HG03571 (cell line): Measurements from ENCODE around the gene ATG2B.

Experiments used
- ATAC-seq: cut with Tn5 transposase; IDR thresholded peaks from one replicate; pipeline ENCODE4 v1.9.1; 2021; ENCODE audit not compliant: unreplicated experiment

The ATG2B gene

DNA sequence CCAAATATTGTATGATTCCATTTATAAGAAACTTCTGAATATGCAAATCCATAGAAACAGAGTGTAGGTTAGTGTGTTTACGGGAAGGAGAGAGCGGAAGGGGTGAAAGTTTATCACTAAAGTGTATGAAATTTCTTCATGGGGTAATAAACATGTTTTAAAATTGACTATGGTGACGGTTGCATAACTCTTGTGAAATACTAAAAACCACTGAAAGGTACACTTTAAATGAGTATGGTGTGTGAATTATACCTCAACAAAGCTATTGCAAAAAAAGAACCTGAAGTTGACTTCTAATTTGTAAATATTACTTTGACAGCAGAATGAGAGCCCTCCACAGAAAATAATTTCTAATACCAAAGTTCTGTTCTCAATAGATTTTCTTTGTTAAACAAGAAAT lies 47.1 kb downstream of the ATG2B start:
- no peak for ATAC-seq

DNA sequence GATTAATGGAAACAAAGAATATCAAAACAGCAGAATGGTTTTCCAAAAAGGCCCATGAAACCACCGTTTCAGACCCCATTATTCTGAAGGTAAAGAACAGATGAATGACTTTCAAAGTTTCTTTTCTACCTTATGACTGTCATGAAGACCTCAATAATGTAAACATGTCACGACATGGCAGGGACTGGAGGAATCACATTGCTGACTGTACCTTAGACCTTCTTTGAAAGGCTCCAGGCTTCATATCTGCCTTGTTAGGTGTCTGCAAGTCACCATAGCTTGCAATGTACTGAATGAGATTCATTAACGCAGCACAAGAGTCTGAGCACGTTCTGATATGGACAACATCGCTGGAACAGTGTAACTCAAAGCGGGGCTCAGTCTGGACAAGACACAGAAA lies 52.2 kb downstream of the ATG2B start:
- no peak for ATAC-seq

DNA sequence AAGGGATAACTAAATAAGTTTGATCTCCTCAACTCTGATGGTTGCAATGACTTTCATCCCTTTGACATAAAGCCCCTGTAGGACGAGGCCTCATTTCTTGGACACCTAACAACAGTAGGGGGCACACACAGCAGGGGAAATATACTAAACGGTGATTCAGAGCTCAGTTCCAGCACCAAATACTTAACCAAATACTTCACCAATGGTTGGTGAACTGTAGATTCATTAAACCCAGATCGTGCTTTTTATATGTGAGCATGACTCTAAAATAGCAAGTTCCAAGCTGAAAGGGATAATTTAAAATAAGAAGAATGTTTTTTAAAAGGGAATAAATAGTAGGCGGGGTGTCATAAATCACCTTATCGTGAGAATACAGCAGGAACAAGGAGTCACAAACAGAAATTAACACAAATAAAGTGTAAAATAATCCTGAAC lies 53.2 kb downstream of the ATG2B start:
- no peak for ATAC-seq

DNA sequence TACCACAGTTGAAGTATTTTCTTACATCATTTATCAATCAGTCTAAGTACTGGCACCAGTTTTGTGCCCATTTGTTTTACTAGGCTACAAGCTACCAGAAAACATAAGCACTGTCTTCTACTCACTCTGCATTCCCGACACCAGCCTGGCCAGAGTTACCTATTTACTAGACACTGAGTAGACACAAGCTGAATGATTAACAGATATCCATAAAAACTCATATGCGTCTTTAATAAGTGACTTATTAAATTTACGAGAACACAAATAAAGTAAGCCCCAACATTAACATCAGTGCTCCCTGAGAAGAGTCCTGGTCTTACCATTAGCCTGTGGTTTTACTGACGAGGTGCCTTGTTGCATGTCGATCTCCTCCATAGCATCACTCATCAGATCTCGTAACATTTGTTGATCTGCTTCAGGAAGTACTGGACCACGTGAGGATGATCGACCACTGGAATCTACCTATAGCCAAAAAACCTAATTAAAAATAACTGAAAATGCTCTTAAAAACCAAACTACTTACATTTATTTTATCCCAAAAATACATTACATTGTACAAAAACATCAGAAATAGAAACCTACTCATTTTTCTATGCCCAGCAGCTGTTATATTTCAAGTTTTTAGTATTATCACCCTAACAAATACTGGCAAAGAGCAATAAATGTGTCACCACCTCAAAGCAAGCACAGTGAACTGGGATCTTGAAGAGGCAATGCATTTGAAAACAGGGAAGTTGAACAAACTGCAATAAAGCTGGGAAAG lies 53.8 kb downstream of the ATG2B start:
- ATAC-seq, result no peak

DNA sequence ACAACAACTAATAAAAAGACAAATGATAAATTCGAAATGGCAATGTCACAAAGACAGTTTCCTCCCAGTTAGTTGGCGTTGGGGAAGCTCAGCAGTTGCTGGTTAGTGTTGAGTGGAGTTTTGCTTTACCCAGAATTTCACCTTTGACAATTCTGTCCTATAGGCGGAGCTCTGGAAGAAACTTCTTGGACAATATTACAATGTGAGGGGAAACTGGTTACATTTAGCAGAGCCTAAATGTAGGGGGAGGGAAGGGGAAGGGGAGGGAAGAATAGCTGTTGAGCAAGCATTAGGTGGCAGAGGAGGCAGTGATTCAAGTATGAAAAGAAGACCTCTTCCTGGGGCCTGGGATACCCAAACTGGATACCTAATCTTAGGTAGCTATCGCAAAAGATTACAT lies 55.7 kb downstream of the ATG2B start:
- ATAC-seq, result no peak

DNA sequence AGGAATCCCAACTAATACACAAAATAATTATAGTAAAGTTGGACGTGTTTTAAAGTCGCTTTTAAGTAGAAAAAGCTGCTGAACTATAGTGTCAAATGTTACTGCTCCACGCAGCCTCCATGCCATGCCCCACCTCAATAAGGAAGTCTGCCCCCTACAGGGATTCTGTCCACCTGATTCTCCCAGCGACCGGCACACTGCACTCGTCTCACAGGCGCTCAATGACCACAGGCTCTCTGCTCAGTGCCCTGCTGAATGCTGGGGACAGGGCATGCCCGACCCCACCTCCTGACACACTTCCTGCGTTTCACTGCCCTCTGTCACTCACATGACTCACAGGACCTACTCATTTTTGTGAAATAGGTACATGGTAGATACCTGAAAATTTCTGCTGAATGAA lies 58.2 kb downstream of the ATG2B start:
- no peak for ATAC-seq

DNA sequence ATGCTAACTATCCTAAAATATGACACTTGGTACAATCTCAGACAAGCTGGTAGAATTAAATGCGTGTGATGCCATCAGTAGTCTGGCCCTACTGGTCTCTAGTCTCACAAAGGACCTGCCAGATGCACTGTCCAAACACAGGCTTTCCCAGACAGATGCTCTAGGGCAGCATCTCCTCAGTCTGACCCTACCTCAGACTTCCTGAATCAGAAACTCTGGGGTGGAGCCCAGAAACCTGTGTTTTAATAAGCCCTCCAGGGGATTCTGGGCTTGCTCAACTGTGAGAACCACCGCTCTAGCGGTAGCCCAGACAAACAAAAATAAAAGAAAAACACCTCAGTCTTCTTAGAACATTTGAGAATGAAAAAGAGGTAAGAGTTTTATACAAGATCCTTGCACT lies 59.2 kb downstream of the ATG2B start:
- no peak for ATAC-seq

DNA sequence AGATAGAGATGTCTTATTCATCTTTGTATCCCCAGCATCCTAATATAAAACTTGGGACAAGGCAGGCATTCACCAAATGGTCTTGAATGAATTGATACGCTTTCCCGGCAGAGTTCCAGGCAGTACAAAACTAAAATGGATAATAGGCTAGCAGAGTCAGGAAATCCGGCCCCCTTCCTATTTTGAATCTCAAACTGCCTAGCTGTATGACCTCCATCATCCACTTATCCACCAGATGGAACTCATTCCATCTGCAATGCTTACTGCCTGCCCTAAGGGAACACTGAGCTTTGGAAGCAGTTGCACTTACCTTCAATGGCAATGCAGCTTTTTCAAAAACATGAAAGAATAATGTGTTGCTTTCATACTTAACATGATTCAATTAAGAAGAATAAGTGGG lies 63.7 kb downstream of the ATG2B start:
- no peak for ATAC-seq

DNA sequence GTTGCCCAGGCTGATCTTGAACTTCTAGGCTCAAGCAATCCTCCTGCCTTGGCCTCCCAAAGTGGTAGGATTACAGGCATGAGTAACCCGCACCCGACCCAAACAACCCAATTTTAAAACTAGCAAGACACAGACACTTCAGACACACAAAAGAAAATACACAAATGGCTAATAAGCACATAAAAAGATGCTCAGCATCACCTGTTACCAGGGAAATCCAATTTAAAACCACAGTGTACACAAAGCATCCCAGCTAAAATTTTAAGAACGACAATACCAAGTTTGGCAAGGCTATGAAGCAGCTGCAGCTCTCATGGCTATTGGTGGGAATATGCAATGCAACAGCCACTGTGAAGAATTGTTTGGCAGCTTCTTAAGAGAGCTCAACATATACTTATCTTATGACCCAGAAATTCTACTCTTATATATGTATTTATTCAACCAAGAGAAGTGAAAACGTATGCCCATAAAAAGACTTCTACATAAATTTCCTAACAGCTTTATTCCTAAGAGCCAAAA lies 65.1 kb downstream of the ATG2B start:
- no peak for ATAC-seq

DNA sequence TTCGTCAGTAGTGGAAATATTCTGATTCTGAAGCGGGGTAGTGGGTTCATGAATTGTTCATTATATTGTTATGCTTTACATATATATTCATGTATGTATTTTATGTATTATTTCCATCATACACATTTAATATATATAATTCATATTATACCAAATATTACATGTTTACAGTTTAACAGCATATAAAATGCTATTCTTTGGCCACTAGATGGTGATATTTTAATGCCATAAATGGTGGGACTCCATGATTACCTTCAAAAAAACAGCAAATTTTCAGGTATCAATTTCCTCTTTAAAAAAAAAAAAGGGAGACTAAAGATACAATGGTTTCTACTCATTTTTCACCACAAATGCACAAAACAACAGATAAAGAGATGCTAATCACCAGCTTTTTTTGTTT lies 66.1 kb downstream of the ATG2B start:
- ATAC-seq, result no peak

DNA sequence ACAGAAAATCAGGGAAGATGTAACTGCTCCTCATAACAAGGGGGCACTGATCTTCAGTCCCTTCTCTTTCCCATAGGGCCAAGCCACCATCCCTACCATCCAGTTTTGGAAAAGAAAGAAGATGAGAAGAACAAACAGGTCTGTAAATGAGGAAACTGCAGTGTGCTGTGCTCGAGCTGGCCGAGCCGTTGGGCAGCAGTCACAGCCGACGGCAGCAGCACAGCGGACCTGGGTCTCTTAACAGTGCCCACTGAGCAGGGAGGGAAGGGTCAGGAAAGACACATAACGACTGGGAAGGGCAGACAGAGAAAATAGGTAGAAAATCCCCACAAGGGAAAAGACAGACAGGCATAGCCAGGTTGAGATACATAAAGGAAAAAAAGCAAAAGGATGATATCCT lies 68.9 kb downstream of the ATG2B start:
- no peak for ATAC-seq

DNA sequence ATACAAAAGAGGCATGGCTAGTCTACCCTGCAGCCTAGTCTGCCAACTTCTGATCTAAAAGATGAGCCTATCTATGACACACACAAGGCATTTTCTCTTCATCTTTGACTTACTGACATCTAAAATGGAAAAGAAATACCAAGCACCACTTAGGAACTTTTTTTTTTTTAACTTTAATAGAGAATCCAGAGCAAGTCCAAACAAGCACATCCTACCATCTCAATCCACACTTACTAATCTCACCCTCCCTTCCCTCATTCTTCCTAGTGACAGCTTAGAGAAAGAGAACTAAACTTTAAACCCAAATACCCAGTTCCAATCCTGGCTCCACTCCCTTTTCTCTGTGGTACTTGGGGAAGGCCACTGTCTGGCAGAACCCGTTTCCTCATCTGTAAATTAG lies 75.3 kb downstream of the ATG2B start:
- ATAC-seq, result no peak

DNA sequence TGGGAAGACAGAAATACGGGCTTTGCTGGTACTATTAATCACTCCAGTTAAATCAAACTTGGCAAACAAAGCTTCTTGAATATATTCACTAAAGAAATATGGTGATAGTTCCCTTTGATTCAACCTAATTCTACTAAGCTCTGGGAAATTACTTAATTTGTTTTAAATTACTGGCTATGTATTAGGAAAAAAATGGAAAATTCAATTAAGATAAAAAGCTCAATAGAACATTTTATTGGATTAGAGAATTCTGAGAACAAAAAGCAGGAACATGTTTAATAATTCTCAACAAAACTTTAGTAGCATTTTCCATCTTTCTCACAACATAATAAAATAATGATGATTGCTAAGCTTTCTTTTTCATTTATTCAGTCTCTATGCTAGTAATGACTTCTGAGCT lies 76.9 kb downstream of the ATG2B start:
- ATAC-seq, result no peak

DNA sequence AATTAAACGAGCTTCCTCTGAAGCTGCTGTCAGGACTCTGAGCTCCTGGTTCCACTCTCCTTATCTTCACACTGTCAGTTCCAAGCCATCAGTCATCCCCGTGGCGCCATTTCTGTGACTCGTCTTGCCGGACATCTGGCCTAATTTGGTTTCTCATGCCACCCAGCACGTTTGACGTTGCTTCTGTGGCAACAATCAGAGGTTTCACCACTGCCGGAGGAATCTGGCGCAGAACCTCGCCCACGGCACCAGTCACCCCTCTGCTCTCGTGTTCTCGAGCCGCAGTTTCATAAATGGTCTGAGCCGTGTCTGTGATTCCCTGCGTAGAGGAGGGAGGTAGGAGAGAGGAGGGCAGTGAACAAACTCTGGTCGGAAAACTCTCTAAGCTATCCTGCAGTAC lies 77.5 kb downstream of the ATG2B start:
- ATAC-seq, result no peak

DNA sequence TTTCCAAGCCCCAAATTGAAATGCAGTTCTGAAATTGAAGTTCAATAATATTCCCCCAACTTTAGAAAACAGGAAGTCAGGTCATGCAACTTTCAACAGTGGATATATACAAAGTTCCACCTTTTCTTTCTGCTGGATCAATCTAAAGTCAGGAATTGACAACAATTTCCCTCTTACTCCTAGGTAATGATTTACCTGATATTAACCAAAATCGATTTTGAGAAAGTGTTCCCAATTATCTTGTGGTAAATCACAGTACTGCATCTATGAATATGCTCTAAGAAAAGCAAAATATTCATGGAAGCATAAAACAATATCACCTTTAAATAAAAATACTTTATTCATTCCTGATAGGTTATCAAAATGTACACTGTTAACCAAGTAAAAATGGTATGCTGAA lies 78.7 kb downstream of the ATG2B start:
- ATAC-seq, result no peak

DNA sequence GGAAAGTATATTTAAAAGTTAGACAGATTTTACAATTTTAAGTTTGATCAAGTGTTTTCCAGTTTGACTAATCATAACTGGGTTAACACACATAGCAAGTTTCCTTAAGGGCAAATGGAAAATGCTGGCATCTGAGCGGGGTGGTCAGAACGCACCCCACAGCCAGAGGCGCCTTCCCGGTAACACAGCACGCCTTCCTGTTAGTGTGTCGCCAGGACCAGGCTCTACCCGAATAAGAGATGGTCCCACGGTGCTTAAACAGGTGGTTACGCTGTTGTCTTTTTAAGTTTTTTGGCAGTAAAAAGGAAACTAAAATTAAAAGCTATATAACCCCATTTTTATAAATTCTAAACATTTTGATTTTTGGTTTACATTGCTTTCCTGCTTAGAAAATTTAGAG lies 79.1 kb downstream of the ATG2B start:
- ATAC-seq, result no peak

DNA sequence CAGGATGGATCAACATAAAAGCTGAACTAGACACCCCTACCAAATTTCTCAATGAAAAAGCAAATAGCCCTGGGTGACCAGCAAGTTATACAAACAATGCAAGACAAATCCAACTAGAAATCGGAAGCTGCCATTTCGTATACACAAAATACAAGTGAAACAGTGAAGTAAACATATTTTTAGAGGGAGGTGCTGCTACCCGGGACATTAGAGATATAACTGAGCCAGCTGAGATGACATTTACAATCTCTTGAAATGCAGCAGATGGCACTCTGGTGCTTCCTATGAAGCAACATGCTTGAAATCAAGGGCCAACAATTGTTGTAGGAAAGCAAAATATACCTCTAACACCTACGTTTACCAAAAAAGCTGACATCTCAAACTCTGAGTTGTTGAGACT lies 81.7 kb downstream of the ATG2B start:
- ATAC-seq, result no peak

DNA sequence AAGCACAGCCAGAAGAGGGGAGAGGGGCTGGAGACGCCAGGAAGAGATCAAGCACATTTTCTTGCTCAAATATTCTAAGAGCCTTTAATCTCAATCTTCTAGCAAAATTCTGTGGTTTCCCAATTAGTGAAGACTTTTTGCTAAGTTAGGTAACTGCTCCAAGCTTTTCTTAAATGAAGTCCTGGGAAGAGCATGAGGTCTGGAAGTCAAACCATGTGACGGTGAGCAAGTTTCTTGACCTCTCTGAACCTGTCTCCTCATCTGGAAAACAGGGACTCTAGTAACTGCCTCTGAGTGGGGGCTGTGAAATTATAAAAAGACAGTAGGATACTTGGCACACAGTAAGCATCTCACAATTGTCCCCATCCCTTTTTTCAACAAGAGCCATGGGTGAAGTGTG lies 83.0 kb downstream of the ATG2B start:
- no peak for ATAC-seq

DNA sequence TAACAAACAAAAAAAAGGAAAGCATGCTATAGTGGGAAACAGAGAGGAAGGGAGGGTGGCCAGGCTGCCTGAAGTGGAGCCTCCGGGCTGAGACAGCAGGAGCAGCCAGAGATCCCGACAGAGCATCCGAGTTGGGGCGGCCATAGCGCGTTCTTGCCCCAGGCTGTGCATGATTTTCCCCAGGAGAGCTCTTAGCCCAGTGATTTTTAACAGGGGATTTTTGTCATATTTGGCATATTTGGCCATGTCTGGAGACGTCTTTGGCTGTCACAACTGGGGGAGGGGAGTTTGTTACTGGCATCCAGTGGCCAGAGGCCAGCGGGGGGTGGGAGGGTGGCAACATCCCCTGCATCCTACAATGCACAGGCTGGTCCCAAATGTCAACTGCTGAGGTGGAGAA lies 83.6 kb downstream of the ATG2B start:
- no peak for ATAC-seq

DNA sequence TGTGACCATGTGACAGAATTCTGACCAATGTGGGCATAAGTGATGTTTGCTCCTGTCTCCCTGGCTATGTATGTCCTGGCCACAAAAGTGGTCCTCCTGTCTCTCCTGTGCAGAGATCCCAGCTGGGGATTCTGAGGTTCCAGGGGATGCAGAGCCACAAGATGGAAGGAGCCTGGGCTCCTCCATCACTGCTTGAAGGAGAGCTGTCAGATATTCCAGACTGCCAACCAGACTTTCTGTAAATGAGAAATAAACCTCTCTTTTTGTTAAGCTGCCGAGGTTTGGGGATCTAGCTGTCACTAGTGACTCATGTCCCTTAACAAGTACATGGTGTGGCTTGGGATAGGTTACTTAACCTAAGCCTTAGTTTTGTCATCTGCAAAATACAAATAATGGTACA lies 85.3 kb downstream of the ATG2B start:
- no peak for ATAC-seq

DNA sequence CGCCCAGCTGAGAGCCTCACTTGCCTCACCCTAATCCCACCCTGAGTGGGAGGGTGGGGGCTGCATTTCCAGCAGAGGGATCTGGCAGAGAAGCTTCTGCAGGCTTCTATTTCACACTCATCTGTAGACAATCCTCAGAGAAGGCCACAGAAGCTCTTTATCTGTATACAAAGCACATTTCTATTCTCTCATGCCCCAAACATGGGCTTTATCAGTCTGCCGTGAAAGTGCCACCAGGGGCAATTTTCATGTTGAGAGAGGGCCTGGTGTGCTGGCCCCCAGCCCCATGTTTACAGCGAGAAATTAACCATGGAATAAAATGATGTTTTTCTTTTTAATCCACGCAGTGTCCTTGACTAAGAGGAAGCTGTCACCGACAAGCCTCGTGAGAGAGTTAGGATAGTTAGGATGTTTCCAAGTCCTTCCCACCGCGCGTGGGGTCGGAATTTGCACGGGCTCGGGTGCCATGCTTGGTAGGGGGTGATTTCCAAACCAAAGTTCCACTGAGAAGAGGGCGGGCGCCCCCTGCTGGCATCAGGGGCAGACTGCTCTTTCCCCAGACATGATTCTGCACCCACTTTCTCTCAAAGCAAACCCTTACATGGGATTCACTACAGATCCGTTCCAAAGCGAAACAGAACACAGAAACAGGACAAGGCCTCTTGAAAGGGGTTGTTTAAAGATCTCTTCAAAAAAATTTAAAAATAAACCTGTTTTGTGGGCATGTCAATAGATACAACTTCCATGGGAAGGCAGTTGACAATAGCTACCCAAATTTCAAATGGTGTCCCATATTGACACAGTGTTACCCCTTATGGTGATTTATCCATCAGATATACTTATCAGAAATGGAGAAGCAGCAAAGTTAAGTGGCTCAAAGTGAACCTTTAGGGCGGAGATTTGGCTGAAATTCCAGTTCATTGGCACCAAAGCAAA lies 87.7 kb downstream of the ATG2B start:
- ATAC-seq, result no peak

DNA sequence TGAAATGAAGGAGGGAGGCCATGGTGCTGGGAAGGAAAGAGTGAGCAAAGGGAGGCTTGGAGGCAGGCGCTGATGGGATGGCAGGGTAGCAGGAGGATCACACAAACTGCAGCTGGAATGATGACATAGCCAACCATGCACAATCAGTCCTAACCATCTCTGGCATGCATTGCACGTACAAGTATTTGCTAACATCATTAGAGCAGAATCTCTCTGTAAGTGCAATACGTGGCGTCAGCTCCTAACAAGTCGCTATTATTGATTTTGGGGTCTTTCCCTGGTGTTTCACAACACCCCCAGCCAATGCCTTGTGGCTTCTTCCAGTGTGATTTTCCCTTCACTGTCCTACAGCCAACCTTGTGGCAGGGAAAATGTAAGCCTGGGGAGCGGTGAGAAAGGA lies 88.6 kb downstream of the ATG2B start:
- no peak for ATAC-seq
